ENCODE results near the gene IHH. TPM values are rescaled to one million over a fixed set of nuclear protein-coding genes. Genes with fewer than 3 reads are reported as not detected.

Gene IHH
- polyA plus RNA-seq, 1 of the 3 experiments (the other 2 are of a cell fraction), result 0.03 TPM

DNA sequence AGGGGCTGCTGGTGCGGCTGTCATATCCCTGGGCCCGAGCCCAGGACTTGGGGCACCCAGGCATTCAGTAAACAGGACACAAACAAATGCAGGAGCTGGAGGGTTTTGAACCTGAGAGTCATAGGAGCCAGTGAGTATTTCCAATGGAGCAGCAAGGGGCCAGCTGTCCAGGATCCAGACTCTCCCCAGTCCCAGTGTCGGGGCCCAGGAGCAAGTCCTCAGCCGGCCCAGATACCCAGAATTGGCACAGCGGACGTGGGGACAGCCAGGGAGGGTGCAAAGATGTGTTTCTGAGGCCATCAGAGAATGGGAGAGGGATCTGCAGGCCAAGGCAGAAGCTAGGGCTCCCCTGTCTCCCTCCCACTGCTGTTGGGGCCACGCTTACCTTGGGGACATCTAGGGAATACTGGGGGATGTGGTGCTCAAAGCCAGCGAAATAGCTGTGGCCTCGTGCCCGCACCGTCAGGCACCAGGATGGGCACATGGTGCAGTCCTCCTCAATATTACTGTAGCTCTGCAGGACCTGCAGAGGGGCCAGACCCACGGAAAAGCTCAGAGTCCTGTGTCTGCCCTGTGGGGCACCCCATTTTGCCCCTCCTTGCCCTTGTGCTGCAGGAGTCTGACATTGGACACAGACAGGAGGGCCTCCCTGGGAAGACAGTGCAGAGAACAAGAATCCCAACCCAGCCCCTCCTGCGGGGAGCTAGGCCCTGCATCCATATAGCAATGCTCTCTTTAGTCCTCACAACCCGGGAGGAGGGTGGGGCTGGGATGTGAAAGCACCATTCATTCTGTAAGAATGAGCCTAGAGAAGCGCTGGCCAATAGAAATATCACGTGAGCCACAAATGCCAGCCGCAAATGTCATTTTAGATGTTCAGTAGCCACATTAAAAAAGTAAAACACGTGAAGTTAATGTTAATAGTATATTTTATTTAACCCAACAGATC, 34.8 kb downstream of the IHH start:
- H4K20me1 ChIP-seq (ENCODE audit: insufficient read depth), result no peaks in the 10 kb centered on the region
- no peaks in the 10 kb centered on the region for H3K9me3 ChIP-seq
- H3K36me3 ChIP-seq (replicated peaks in 1 of 2; ENCODE audit: control insufficient read depth in 1 of 2, insufficient read depth in 2 of 2, low read length in 1 of 2), result no peaks in the 10 kb centered on the region
- H3K9me2 ChIP-seq, result no peaks in the 10 kb centered on the region
- ChIA-PET POLR2A (no interaction called here), CTCF (interaction anchor here (0.9 to 20.3 kb wide), 9 partner anchors 26 to 174 kb away, joined by 3 to 258 read pairs (median 30); partner anchors contain the start of genes IHH and NHEJ1)
- WGBS (ENCODE audit: low lambda C conversion rate), result 59% methylated on average over 13 of the region's 18 CpGs
- H3K79me2 ChIP-seq (ENCODE audit: insufficient read depth), result no peaks in the 10 kb centered on the region
- H3K27me3 ChIP-seq (ENCODE audit: insufficient read depth), result 0 out of 2 replicates have a peak, but pooled peaks cover 18% of the 10 kb centered on the region
- no peak overlapping the region for H3K9ac ChIP-seq
- H3K4me3 ChIP-seq (ENCODE audit: low read depth in 2 of 2, low read length in 1 of 2), result no peak overlapping the region
- no peak for TF ChIP-seq USF2 (IDR thresholded peaks at IDR 0.05; ENCODE audit: borderline replicate concordance, low read depth, low read length)
- no peak for TF ChIP-seq NRF1 (IDR thresholded peaks at IDR 0.05; ENCODE audit: low read depth, low read length)
- TF ChIP-seq TEAD4 (IDR thresholded peaks at IDR 0.05; ENCODE audit: borderline replicate concordance, insufficient read depth), result no peak
- no peak for TF ChIP-seq RXRA (IDR thresholded peaks at IDR 0.05; ENCODE audit: borderline replicate concordance, low read depth)
- TF ChIP-seq JUND (IDR thresholded peaks at IDR 0.05), result no peak
- no peak for TF ChIP-seq RAD21 (IDR thresholded peaks at IDR 0.05; ENCODE audit: low read length)
- TF ChIP-seq IRF3 (IDR thresholded peaks at IDR 0.05; ENCODE audit: low read depth, low read length), result no peak
- TF ChIP-seq MAX (IDR thresholded peaks at IDR 0.05; ENCODE audit: low read depth), result no peak
- TF ChIP-seq, protein P1, sequence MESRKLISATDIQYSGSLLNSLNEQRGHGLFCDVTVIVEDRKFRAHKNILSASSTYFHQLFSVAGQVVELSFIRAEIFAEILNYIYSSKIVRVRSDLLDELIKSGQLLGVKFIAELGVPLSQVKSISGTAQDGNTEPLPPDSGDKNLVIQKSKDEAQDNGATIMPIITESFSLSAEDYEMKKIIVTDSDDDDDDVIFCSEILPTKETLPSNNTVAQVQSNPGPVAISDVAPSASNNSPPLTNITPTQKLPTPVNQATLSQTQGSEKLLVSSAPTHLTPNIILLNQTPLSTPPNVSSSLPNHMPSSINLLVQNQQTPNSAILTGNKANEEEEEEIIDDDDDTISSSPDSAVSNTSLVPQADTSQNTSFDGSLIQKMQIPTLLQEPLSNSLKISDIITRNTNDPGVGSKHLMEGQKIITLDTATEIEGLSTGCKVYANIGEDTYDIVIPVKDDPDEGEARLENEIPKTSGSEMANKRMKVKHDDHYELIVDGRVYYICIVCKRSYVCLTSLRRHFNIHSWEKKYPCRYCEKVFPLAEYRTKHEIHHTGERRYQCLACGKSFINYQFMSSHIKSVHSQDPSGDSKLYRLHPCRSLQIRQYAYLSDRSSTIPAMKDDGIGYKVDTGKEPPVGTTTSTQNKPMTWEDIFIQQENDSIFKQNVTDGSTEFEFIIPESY (IDR thresholded peaks at IDR 0.05; ENCODE audit: borderline replicate concordance, low read depth), result no peak
- no peak overlapping the region for H3K27ac ChIP-seq (ENCODE audit: low read depth in 2 of 2, low read length in 1 of 2)
- no peaks in the 10 kb centered on the region for H3F3A ChIP-seq (replicated peaks; ENCODE audit: insufficient read depth)
- H2AFZ ChIP-seq (ENCODE audit: low read depth), result no peak overlapping the region
- H3K4me1 ChIP-seq (ENCODE audit: control insufficient read depth in 1 of 2, insufficient read depth in 2 of 2, low read depth in 1 of 2, low read length in 1 of 2), result peaks cover 0 to 15% of the 10 kb centered on the region in 2 experiments; a peak in 1 of 4 replicates
- no peak overlapping the region for H3K4me2 ChIP-seq
- no peak for DNase-seq

DNA sequence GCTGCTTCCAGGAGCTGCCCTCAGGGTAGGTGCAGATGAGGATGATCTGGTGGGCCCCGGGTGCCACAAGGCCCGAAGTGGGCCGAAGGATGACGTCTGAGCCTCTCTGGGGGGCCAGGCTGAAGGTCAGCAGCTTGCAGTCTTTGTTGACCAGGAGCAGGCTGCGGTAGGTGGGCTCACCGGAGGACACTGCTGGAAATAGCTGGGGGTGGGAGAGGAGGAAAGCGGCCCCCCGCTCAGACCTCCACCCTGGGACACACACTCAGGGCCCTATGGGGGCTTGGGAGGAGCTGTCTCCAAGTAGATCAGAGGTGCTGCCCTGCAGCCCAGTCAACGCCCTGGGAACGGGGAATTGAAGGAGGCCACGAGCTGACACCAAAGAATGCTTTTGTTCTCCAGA, 36.7 kb downstream of the IHH start:
- ChIA-PET POLR2A (no interaction called here), CTCF (interaction anchor here (1.0 to 20.3 kb wide), 8 partner anchors 24 to 148 kb away, joined by 3 to 258 read pairs (median 8); partner anchors contain the start of gene IHH)
- Histone ChIP-seq H2AFZ (ENCODE audit: low read depth) (no peak overlapping the region), H3K27me3 (ENCODE audit: insufficient read depth) (peaks cover 16% of the 10 kb centered on the region), H3K36me3 (replicated peaks in 1 of 2; ENCODE audit: control insufficient read depth in 1 of 2, insufficient read depth in 2 of 2, low read length in 1 of 2) (no peaks in the 10 kb centered on the region), H3K9me3 (no peaks in the 10 kb centered on the region), H3K27ac (ENCODE audit: low read depth in 2 of 2, low read length in 1 of 2) (no peak overlapping the region), H3F3A (replicated peaks; ENCODE audit: insufficient read depth) (no peaks in the 10 kb centered on the region), H4K20me1 (ENCODE audit: insufficient read depth) (no peaks in the 10 kb centered on the region), H3K9ac (no peak overlapping the region), H3K4me2 (no peak overlapping the region), H3K79me2 (ENCODE audit: insufficient read depth) (no peaks in the 10 kb centered on the region), H3K9me2 (no peaks in the 10 kb centered on the region), H3K4me1 (ENCODE audit: control insufficient read depth in 1 of 2, insufficient read depth in 2 of 2, low read depth in 1 of 2, low read length in 1 of 2) (peaks cover 0 to 25% of the 10 kb centered on the region in 2 experiments; a peak in 1 of 4 replicates), H3K4me3 (ENCODE audit: low read depth in 2 of 2, low read length in 1 of 2) (no peak overlapping the region)
- 44% methylated on average over 6 of the region's 11 CpGs for WGBS (ENCODE audit: low lambda C conversion rate)
- no peak for DNase-seq
- TF ChIP-seq EP300 (IDR thresholded peaks at IDR 0.05; ENCODE audit: borderline replicate concordance in 1 of 2, low read depth in 1 of 2, low read length in 1 of 2), result no peak
- no peak for TF ChIP-seq REST (IDR thresholded peaks at IDR 0.05; ENCODE audit: low read depth, low read length)
- no peak for TF ChIP-seq NRF1 (IDR thresholded peaks at IDR 0.05; ENCODE audit: low read depth, low read length)
- no peak for TF ChIP-seq IRF3 (IDR thresholded peaks at IDR 0.05; ENCODE audit: low read depth, low read length)
- TF ChIP-seq RCOR1 (IDR thresholded peaks at IDR 0.05; ENCODE audit: low read length), result no peak
- no peak for TF ChIP-seq FOXJ3 (CRISPR knock-in tag; IDR thresholded peaks at IDR 0.05)
- TF ChIP-seq CHD2 (IDR thresholded peaks at IDR 0.05; ENCODE audit: low read length, partially characterized antibody), result no peak
- no peak for TF ChIP-seq FOSL2 (IDR thresholded peaks at IDR 0.05; ENCODE audit: borderline replicate concordance, low read depth)
